Loucy (cell line): ENCODE measurements around the gene CYBA.

Experiments
- EZH2phosphoT487 ChIP-seq: fragments of 200-600 bp; IDR thresholded peaks from 2 replicates; pipeline ENCODE4 v1.6.1; 2018; ENCODE audit warnings: antibody characterized with exemption, mild to moderate bottlenecking, moderate library complexity, borderline replicate concordance
- TF ChIP-seq, protein P1 (sequence below): fragments of 200-600 bp; sonication (generic); conservative IDR thresholded peaks from 2 replicates; pipeline ENCODE4 v1.5.1; 2014; ENCODE audit warnings: mild to moderate bottlenecking, antibody characterized with exemption, low read length

DNA sequence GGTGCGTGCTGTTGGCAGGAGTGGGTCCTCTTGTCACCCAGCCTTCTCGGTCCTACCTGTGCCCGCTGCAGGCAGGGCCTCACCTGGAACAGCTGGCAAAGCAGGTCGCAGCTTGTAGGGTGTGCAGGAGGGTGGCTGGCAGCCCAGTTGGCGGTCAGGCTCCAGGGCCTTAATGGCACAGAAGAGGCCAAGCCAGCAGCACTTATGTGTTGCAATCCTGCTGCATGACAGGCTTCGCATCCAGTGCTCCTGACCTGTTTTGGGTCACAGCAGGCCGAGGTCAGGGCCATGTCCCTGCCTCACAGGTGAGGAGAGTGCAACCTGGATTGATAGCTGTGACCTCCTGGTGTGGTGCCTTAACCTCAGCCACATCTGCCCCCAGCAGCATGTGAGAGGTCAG lies 48.8 kb downstream of the CYBA start:
- TF ChIP-seq, protein P1, sequence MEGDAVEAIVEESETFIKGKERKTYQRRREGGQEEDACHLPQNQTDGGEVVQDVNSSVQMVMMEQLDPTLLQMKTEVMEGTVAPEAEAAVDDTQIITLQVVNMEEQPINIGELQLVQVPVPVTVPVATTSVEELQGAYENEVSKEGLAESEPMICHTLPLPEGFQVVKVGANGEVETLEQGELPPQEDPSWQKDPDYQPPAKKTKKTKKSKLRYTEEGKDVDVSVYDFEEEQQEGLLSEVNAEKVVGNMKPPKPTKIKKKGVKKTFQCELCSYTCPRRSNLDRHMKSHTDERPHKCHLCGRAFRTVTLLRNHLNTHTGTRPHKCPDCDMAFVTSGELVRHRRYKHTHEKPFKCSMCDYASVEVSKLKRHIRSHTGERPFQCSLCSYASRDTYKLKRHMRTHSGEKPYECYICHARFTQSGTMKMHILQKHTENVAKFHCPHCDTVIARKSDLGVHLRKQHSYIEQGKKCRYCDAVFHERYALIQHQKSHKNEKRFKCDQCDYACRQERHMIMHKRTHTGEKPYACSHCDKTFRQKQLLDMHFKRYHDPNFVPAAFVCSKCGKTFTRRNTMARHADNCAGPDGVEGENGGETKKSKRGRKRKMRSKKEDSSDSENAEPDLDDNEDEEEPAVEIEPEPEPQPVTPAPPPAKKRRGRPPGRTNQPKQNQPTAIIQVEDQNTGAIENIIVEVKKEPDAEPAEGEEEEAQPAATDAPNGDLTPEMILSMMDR, result no peak
- TF ChIP-seq EZH2phosphoT487, result no peak
